GM21717 (cell line): ENCODE data around the gene ATP11B.
"Not testable (repeated sequence)": the region's sequence is repeated elsewhere in the genome, so short reads cannot be mapped to it uniquely, and the experiment has no call there.

Experiments used
- ATAC-seq: cut with Tn5 transposase; IDR thresholded peaks from one replicate; pipeline ENCODE4 v1.9.1; 2021; ENCODE audit warnings: mild to moderate bottlenecking, moderate library complexity; ENCODE audit not compliant: unreplicated experiment

ATP11B gene

DNA sequence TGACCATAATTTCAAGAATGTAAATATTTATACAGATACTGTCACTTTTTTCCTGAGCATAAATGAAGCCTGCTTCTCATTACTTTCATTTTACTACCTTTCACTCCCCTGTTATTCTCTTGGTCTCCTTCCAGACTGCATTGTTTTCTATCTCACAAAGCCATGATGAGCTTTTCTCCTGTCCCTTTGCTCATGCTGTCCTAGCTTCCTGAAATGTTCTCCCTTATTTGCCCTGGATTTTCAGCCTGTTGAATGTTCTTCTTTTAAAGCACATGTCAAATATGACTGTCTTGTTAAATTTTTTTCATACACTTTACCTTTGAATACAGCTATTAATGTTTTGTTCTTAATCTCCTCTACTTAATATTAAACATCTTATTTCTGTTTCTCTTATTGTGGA is 31.7 kb downstream of the ATP11B start:
- no peak for ATAC-seq

DNA sequence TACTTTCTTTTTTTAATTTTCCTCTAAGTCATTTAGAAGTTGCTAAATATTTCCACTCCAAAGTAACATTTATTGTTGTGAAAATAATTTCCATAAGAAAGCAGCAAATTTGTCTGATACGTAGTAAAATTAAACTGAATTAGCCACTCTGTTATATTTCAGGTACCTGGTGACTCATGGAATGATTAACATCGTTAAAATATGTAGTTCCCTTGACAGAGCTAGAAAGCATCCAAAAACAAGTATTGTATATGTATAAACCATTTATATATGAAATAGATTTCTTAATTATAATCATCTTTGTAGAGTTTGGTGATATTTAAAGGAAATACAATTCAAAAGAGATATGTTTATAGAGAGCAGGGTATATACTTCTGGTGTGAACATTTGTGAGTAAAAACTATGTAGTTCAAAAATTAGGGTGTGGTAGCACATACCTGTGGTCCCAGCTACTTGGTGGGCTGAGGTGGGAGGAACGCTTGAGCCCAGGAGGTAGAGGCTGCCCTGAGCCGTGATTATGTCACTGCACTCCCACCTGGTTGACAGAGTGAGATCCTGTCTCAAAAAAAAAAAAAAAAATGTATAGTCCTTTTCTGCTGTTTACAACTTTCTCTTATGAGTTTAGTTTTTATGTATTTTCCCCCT is 36.6 kb downstream of the ATP11B start:
- ATAC-seq: no peak

DNA sequence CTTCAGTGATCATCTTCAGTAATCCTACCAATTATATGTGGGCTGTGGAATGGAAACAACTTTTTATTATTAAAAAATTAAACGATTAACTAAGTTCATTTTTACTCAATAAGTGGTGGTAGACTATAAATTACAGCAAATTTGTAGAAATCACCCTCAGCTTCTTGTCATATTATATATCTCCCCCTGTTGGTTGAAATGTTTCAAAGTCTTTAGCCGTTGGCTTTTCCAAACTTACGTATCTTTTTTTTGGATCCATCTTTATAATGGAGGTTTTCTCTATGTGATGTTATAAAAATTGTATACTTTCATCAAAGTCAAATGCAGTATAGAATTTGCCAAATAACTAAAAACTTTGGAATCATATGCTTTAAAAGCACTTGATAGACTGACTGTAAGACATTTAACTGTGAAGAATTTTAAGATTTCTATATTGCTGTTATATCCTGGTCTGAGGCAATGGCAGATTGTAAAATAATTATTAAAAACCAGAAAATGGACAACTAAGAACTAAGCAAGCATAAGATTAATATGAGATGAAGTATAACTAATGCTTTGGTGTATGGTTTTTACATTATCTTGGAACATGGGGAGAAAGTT is 44.7 kb downstream of the ATP11B start:
- ATAC-seq: no peak

DNA sequence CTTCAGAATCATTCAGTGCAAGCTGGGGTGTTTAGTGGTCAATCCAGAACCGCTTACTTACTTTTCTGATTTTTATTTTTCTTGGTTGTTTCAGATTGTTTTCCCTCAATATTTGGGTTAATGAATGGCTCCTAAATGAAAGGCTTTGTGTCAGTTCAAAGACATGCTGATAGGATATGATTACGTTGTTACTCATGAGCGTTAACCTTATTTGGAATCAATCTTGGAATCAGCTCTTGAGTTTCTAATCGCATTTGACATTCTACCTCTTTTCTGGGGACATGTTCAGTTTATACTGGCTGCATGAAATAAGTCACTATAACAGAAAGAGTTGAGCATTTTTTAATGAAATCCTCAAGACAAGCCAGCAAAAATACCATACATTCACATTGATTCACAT is 50.2 kb downstream of the ATP11B start:
- ATAC-seq: no peak

DNA sequence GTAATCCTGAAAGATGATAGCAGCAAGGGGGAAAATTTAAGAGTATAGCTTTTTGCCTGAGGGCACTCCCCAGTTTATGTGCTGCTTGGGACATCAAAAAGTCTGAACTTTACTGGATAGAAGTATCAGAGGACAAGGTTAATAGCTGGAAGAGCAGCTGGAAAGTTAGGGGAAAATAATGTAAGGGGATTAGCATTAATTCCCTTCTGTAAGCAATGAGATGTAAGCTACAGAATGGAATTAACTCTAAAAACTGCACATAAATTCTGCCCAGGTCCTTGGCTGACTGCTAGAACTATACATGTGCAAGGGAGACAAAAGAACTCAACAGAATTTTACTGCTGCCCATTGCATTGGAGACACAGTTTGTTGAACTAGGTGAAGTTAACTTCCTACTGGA is 55.6 kb downstream of the ATP11B start:
- ATAC-seq: no peak

DNA sequence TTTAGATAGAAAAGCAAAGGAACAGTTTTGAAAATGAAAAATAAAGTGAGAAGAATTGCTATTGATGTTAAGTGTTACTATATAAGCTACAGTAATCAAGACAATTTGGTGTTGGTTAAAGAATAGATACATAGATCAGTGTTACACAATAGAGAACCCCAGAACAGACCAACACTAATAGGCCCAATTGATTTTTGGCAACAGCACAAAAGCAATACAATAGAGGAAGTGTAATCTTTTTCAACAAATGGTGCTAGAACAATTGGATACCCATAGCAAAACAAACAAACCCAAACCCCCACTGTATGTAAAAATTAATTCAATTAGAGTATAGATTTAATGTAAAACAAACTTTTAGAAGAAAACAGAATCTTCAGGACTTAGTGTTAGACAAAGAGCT is 61.8 kb downstream of the ATP11B start:
- no peak for ATAC-seq

DNA sequence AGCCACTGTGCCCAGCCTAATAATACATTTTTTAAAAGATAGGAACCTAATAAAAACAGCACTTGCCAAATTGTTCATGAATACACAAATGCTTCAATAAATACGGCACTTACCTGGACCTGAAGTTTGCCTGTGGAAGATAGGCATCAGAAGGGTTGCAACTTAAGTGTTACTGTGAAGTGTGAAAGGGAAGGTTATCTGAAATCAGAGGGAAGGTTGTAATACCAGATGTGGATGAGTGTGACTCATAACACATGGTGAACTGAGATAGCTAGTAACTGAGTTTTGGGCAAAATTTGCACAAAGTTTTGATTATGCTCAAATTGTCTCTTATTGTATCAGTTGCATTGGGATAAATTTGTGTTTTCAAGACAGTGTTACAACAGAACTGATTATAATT is 68.0 kb downstream of the ATP11B start:
- ATAC-seq: no peak

DNA sequence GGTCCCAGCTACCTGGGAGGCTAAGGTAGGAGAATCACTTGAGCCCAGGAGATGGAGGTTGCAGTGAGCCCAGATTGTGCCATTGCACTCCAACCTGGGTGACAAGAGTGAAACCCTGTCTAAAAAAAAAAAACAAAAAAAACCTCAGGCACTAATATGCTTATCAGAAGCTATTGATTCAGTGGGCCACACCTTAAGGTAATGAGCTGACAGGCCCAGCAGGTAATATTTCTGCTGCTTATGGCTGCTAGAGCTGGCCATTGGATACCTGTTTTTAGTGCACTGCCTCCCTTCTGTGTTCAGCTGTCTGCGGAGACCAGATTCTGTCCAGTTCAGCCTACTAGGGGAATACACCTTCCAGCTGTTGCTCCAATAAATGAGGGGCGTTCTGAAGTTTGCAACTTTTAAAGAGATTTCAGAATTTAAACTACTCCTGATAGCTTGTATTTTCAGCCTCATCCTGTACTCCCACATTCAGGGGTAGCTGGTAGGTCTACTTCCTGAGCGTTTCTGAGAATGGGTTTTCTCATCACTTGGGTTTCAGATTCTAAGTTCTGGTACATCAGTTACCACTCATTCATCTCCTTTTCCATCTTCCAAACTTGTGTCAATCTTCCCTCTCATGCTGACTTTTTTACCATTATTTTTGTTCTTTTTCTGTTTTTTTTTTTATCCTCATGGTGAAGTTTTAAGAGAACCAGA is 69.0 kb downstream of the ATP11B start:
- ATAC-seq: no peak

DNA sequence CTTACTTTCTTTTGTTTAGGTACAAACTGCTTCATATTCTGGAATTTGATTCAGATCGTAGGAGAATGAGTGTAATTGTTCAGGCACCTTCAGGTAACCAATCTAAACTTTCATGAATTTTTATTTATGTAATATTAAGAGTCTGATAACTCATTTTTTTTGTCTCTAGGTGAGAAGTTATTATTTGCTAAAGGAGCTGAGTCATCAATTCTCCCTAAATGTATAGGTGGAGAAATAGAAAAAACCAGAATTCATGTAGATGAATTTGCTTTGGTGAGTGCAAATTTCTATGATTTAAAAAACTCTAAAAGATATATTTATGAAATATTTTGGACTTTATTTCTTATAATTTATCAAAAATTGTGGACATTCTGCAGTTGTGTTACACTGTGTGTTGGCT is 75.8 kb downstream of the ATP11B start:
- no peak for ATAC-seq

DNA sequence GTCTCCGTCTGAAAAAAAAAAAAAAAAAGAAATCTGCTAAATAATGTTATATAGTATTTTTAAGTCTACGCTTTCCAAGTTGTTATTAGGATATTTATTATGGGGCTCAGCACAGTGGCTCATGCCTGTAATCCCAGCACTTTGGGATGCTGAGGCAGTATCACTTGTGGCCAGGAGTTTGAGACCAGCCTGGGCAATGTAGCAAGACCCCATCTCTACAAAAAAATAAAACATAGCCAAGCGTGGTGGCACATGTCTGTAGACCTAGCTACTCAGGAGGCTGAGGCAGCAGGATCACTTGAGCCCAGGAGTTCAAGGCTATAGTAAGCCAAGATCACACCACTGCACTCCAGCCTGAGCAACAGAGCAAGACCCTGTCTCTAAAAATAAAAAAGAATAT is 77.6 kb downstream of the ATP11B start:
- ATAC-seq: not testable (repeated sequence)

DNA sequence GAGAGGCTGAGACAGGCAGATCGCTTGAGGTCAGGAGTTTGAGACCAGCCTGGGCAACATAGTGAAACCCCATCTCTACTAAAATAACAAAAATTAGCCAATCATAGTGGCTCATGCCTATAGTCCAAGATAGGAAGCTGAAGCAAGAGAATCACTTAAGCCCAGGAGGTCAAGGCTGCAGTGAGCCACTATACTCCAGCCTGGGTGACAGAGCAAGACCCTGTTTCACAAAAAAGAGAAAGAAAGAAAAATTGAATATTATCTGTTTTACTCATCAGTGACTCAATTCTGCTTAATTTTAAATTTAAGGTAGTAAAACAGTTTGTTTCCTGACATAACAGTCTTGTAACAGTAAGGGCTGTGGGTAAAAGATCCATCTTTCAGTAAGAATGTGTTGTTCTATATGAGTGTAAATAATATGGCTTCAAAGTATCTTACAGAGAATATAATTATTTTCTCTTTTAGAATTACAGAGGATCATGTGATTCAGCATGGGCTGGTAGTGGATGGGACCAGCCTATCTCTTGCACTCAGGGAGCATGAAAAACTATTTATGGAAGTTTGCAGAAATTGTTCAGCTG is 85.8 kb downstream of the ATP11B start:
- no peak for ATAC-seq

DNA sequence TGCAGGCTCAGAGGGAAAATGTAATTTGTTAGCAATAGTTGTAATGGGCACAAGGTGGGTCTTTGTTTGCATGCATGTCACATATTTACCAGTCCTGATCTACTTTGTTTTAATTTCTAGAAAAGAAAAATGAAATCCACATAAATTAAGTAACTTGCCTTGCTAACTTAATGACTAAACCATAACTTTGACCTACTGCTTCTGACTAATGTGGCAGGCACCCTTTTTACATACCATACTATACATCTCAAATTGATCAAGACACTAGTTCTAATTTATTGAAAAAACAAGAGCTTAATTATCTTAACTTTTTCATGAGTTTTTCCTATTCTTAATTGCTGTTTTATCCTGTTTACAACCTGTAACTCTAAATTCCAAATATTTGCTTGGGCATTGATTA is 93.2 kb downstream of the ATP11B start:
- ATAC-seq: no peak

DNA sequence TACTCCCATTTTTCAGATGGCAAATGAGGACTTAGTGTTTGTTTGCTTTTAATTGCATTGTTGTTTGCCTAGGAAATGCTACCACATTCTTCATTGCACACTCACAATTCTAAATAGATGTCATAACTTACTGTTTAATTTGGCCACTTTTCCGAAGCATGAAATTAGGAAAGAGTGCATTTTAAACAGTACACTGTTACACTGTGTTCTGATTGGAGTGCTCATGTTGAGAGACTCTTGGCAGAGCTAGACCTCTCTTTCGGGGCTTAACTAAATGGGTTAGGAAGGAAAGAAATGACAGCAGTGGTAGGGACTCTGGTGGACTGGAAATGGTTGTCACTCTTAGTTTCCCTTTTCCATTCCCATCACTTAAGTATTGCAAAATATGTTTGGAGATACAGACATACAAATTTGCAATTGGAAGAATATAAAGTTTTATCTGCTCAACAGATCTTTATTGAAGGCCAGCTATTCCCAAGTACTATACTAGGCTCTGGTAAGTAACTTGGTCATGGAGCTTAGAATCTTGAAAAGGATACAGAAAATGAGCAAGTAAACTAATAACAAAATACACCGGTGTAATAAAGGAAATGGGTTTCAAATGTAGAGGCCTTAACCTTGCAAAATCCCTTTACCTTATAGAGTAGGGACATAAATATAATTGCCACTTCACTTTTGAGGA is 96.8 kb downstream of the ATP11B start:
- ATAC-seq: no peak

DNA sequence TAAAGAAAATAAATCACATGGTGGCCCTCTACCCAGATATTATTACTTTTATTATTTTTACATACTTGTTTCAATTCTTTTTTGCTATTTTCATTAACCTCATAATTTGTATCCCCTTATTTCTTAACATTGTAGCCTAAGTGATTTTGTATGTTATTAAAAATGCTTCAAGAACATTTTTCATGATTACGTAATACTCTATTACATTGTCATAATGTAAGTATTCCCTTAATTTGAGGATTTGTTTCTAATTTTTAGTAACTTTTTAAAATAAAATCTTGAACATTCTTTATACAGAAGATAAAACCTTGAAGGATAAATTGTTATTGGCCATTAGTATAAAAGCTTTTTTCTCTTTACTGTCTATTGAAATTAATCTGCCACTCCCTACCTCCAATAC is 98.1 kb downstream of the ATP11B start:
- ATAC-seq: no peak

DNA sequence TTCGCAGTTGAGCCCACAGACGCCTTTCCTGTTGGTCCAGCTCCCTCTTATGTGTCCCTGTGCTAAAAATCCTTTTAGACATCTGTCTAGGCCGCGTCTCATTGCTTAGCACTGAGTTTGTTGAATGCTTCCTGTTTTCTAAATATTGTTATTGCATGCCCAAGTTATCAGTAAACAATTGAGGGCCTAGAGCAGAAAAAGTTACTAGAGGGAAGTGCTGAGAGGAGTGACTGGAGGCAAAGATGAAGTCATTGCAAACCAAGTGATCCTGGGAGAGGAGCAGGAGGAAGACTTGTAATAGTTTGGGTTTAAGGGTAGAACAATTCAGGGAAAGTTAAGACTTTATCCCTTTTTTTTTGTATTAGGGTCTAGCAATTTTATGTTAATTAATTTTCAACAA is 98.9 kb downstream of the ATP11B start:
- ATAC-seq: no peak

DNA sequence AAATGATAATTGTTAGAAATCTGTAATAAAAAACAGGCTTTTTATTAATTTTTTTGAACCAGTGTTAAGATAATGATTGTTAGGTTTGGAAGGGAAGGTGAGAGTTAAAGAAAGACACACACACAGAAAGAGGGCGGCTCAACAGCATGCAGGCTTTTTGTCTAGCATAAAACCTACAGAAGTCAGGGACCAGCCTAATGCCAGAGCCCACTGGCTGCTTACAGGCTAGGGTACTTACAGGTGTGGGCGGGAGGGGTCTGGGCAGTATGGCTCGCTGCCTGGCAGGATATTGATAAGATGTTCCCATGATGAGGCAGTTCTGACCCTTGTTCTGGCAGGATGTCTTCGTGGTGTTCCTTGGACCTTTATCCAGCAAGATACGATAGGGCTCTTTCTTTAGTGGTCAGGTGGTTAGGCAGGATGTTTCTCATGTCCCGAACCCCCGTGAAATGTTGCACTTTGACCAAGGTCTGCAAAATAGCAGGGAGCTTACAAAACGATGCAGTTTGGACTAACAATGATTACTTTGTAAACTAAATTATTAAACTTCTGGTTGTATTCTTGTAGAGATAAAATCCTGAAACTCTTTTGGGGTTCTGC is 102.3 kb downstream of the ATP11B start:
- no peak for ATAC-seq

DNA sequence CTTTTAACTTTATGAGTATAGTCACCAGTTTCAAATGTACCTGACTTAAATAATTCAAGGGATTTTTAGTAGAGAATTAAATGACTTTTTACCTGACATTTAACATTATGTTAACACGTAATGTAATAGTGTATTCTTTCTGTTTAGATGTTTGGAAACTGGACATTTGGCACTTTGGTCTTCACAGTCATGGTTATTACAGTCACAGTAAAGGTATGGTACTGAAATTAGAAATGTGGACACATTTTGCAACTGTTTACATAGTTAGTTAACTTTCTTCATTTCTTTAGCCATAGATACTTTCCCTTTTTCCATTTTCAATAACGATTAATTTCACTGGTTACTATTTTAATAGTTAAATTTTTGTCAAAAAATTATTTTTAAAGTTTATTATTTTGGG is 103.2 kb downstream of the ATP11B start:
- no peak for ATAC-seq

DNA sequence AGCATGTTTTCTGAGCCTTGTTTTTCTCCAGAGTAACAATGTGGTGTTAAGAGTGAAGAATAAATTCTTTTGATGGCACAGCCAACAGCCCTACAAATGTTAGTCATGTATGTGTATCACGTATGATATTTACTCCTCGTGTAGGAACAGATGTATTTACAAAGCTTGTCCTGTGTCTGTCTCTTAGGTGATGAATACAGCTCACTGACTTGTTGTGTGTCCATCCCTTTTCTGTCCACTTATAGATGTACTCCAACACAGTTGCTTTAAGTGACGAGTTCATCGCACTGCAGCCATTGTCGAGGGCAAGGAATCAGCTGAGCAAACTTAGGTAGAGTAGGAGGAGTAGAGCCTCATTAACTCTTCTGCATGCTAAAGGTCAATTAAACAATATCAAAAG is 108.9 kb downstream of the ATP11B start:
- no peak for ATAC-seq

DNA sequence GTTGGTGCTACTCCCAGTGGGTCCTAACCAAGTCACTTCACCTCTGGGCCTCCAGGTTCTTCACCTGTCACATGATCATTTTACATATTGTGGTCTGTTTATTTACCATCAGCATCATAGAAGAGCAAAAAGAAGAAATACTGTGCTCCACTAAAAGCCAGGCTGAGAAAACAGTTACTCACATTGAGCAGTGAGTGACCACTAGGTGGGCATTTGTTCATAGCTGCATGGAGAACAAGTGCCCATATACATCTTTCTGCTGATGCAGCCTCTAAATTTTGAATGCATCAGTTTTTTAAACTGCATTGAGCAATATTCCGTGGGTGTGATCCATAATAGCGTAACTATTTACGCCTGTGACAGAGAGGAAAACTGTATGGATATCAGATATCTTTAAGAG is 110.9 kb downstream of the ATP11B start:
- no peak for ATAC-seq

DNA sequence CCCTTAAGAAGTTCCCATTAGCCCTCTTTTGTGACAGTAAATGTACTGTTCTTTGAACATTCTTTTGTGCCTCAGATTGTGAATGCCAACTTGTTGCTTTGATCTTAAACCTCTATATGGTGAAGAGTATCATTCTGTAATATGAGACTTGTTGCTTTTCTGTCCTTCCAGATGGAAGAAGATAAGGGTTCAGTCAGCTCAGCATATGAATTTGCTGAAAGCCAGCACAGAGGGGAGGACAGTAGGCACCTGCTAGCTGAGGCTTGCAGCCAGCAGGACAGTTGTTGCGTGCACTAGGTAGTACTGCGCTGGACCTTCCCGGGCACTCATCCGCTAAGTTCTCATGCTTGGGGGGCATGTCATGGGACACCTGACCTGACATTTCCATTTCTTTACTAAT is 112.3 kb downstream of the ATP11B start:
- ATAC-seq: no peak

DNA sequence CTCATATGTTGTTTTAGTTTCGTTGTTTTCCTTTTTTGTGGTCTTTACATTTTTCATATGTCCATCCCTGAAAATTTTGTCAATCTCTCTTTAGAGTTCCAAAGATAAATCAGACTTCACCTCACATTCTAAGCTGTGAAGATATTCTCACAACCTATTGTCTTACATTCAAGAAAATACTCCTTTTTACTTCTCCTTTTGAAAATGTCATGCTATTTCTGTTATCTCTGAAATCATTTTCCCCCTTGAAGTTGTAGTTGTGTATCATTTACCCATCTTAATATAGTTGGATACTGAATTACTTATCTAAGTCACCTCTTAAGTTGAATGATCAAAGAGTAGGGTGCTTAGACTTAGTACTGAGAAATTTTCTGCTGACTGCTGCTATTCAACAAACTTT is 112.7 kb downstream of the ATP11B start:
- no peak for ATAC-seq
